ENCODE results near the gene LIN54. TPM values are rescaled to one million over a fixed set of nuclear protein-coding genes. Genes with fewer than 3 reads are reported as not detected.
A peak's percentile ranks its signal among the peaks of the same experiment; 100 is the strongest.
"Not testable (repeated sequence)": the region's sequence is repeated elsewhere in the genome, so short reads cannot be mapped to it uniquely, and the experiment has no call there.

LIN54 gene
- polyA plus RNA-seq, 1 donor (not counting 4 experiments of a cell fraction or from before 2014, with no cell fraction given), result 8.1 TPM

GRCh38 chr4:82918091-82918490 lies 92.5 kb downstream of the LIN54 start:
- Histone ChIP-seq H3K9ac (ENCODE audit: control insufficient read depth, extremely low read depth, insufficient read depth, low read length) (no peak overlapping the region), H3K4me1 (ENCODE audit: control insufficient read depth, extremely low read depth, insufficient read depth, low read length) (no peaks in the 10 kb centered on the region), H3K9me3 (ENCODE audit: control insufficient read depth, low read depth, low read length) (no peaks in the 10 kb centered on the region), H2AFZ (ENCODE audit: control insufficient read depth, low read length) (no peak overlapping the region), H3K27me3 (ENCODE audit: control insufficient read depth, extremely low read depth, insufficient read depth, low read length) (no peaks in the 10 kb centered on the region), H4K20me1 (ENCODE audit: control insufficient read depth, extremely low read depth, insufficient read depth, low read length) (no peaks in the 10 kb centered on the region), H3K79me2 (ENCODE audit: control insufficient read depth, insufficient read depth, low read length) (no peaks in the 10 kb centered on the region), H3K9me1 (ENCODE audit: control insufficient read depth, extremely low read depth, insufficient read depth, low read length) (no peaks in the 10 kb centered on the region), H3K4me2 (ENCODE audit: control insufficient read depth, extremely low read depth, insufficient read depth, low read depth, low read length) (no peak overlapping the region), H3K36me3 (ENCODE audit: control insufficient read depth in 2 of 2, extremely low read depth in 1 of 2, insufficient read depth in 2 of 2, low read length in 2 of 2) (no peaks in the 10 kb centered on the region), H3K27ac (ENCODE audit: control insufficient read depth, insufficient read depth, low read length) (no peak overlapping the region), H3K4me3 (ENCODE audit: control insufficient read depth in 2 of 3, extremely low read depth in 1 of 3, insufficient read depth in 2 of 3, low read depth in 1 of 3, low read length in 3 of 3) (no peak overlapping the region)
- TF ChIP-seq, protein P1, sequence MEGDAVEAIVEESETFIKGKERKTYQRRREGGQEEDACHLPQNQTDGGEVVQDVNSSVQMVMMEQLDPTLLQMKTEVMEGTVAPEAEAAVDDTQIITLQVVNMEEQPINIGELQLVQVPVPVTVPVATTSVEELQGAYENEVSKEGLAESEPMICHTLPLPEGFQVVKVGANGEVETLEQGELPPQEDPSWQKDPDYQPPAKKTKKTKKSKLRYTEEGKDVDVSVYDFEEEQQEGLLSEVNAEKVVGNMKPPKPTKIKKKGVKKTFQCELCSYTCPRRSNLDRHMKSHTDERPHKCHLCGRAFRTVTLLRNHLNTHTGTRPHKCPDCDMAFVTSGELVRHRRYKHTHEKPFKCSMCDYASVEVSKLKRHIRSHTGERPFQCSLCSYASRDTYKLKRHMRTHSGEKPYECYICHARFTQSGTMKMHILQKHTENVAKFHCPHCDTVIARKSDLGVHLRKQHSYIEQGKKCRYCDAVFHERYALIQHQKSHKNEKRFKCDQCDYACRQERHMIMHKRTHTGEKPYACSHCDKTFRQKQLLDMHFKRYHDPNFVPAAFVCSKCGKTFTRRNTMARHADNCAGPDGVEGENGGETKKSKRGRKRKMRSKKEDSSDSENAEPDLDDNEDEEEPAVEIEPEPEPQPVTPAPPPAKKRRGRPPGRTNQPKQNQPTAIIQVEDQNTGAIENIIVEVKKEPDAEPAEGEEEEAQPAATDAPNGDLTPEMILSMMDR (optimal IDR thresholded peaks at IDR 0.05 in 1 of 3, IDR thresholded peaks at IDR 0.05 in 1 of 3, conservative IDR thresholded peaks at IDR 0.05 in 1 of 3; ENCODE audit: extremely low read depth in 1 of 3, insufficient read depth in 2 of 3, low read length in 3 of 3), result no peak
- TF ChIP-seq EZH2 (IDR thresholded peaks at IDR 0.05; ENCODE audit: low read length), result no peak
- dilution Hi-C loops (cut with MboI; ENCODE audit: extremely low pct_ligation_motif_present, low sequenced_read_pairs), result no loop called here
- DNase-seq (ENCODE audit: low read depth, low spot score) (no peak), FAIRE-seq (peak; percentile 56)

DNA sequence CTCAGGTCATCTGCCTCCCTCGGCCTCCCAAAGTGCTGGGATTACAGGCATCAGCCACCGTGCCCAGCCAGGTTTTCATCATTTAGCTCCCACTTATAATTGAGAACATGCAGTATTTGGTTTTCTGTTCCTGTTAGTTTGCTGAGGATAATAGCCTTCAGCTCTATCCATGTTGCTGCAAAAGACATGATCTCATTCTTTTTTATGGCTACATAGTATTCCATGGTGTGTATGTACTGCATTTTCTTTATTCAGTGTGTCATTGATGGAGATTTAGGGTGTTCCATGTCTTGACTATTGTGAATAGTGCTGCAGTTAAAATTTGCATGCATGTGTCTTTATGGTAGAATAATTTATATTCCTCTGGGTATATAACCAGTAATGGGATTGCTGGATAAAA lies 96.7 kb downstream of the LIN54 start:
- H3K9me3 ChIP-seq (ENCODE audit: control insufficient read depth, low read depth, low read length); H3K4me3 ChIP-seq (ENCODE audit: control insufficient read depth in 2 of 3, extremely low read depth in 1 of 3, insufficient read depth in 2 of 3, low read depth in 1 of 3, low read length in 3 of 3); H4K20me1 ChIP-seq (ENCODE audit: control insufficient read depth, extremely low read depth, insufficient read depth, low read length); H3K9me1 ChIP-seq (ENCODE audit: control insufficient read depth, extremely low read depth, insufficient read depth, low read length); H3K27me3 ChIP-seq (ENCODE audit: control insufficient read depth, extremely low read depth, insufficient read depth, low read length); DNase-seq (ENCODE audit: low read depth, low spot score); H2AFZ ChIP-seq (ENCODE audit: control insufficient read depth, low read length); H3K79me2 ChIP-seq (ENCODE audit: control insufficient read depth, insufficient read depth, low read length); FAIRE-seq; H3K36me3 ChIP-seq (ENCODE audit: control insufficient read depth in 2 of 2, extremely low read depth in 1 of 2, insufficient read depth in 2 of 2, low read length in 2 of 2); H3K4me1 ChIP-seq (ENCODE audit: control insufficient read depth, extremely low read depth, insufficient read depth, low read length); H3K9ac ChIP-seq (ENCODE audit: control insufficient read depth, extremely low read depth, insufficient read depth, low read length); H3K27ac ChIP-seq (ENCODE audit: control insufficient read depth, insufficient read depth, low read length); H3K4me2 ChIP-seq (ENCODE audit: control insufficient read depth, extremely low read depth, insufficient read depth, low read depth, low read length); dilution Hi-C loops (cut with MboI; ENCODE audit: extremely low pct_ligation_motif_present, low sequenced_read_pairs): not testable (repeated sequence)

DNA sequence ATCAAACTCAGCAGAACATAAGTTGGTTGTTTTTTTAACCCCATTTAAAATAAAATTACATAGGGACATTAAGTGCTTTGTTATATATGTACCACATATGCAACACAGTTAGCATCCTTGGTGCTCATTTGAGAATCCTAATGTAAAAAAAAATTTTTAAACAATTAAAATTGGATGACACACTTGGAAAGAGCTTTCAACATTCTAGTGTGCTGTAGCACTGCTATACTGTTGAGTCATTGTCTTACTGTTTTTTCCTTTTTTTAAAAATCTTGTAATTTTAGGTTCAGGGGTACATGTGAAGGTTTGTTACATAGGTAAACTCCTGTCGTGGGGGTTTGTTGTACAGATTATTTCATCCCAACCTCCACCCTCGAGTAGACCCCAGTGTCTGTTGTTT lies 97.3 kb downstream of the LIN54 start:
- no peaks in the 10 kb centered on the region for H3K4me1 ChIP-seq (ENCODE audit: control insufficient read depth, extremely low read depth, insufficient read depth, low read length)
- DNase-seq (ENCODE audit: low read depth, low spot score) (no peak), FAIRE-seq (no peak)
- H3K4me2 ChIP-seq (ENCODE audit: control insufficient read depth, extremely low read depth, insufficient read depth, low read depth, low read length), result no peak overlapping the region
- no peak overlapping the region for H3K4me3 ChIP-seq (ENCODE audit: control insufficient read depth in 2 of 3, extremely low read depth in 1 of 3, insufficient read depth in 2 of 3, low read depth in 1 of 3, low read length in 3 of 3)
- H3K9me1 ChIP-seq (ENCODE audit: control insufficient read depth, extremely low read depth, insufficient read depth, low read length), result no peaks in the 10 kb centered on the region
- no peaks in the 10 kb centered on the region for H3K9me3 ChIP-seq (ENCODE audit: control insufficient read depth, low read depth, low read length)
- dilution Hi-C loops (cut with MboI; ENCODE audit: extremely low pct_ligation_motif_present, low sequenced_read_pairs), result no loop called here
- peaks cover 0 to 3% of the 10 kb centered on the region in 2 experiments for H3K36me3 ChIP-seq (ENCODE audit: control insufficient read depth in 2 of 2, extremely low read depth in 1 of 2, insufficient read depth in 2 of 2, low read length in 2 of 2)
- H3K9ac ChIP-seq (ENCODE audit: control insufficient read depth, extremely low read depth, insufficient read depth, low read length), result no peak overlapping the region
- H3K79me2 ChIP-seq (ENCODE audit: control insufficient read depth, insufficient read depth, low read length), result no peaks in the 10 kb centered on the region
- no peaks in the 10 kb centered on the region for H4K20me1 ChIP-seq (ENCODE audit: control insufficient read depth, extremely low read depth, insufficient read depth, low read length)
- H2AFZ ChIP-seq (ENCODE audit: control insufficient read depth, low read length), result no peak overlapping the region
- no peaks in the 10 kb centered on the region for H3K27me3 ChIP-seq (ENCODE audit: control insufficient read depth, extremely low read depth, insufficient read depth, low read length)
- H3K27ac ChIP-seq (ENCODE audit: control insufficient read depth, insufficient read depth, low read length), result no peak overlapping the region
- TF ChIP-seq EZH2 (IDR thresholded peaks at IDR 0.05; ENCODE audit: low read length), result no peak
- TF ChIP-seq, protein P1 (optimal IDR thresholded peaks at IDR 0.05 in 1 of 3, IDR thresholded peaks at IDR 0.05 in 1 of 3, conservative IDR thresholded peaks at IDR 0.05 in 1 of 3; ENCODE audit: extremely low read depth in 1 of 3, insufficient read depth in 2 of 3, low read length in 3 of 3), result no peak
